ENCODE measurements around the gene CFAP221. TPM values are rescaled to one million over a fixed set of nuclear protein-coding genes. Genes with fewer than 3 reads are reported as not detected.

CFAP221 gene
- total RNA-seq, 2 experiments from 2014 or later = not detected

DNA sequence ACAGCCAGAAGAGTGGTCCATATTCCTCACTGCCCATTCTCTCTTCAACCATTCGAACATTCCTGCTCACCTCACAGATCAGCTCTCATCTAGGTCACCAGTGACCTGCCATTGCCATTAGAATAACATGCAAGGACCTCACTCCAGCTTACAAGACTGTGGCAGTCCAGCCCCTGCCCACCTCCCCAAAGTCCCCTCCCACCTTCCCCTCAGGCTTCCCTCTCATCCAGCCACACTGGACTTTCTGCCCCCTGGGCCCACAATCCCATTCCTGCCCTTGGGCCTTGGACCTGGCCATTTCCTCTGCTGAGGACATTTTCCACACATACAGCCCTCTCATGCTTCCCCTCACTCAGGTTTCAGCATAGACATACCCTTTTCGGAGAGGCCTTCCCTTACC lies 129.5 kb downstream of the CFAP221 start:
- no peak overlapping the region for H3K27ac Mint-ChIP-seq
- H3K9me3 Mint-ChIP-seq (ENCODE audit: low read depth) = no peaks in the 10 kb centered on the region
- H3K27me3 Mint-ChIP-seq = no peaks in the 10 kb centered on the region
- peaks cover 5% of the 10 kb centered on the region for H3K4me1 Mint-ChIP-seq
- no peak overlapping the region for H3K4me3 Mint-ChIP-seq
- H3K36me3 Mint-ChIP-seq = no peaks in the 10 kb centered on the region
- CTCF ChIA-PET = interaction anchor here (0.8 to 1.5 kb wide), 3 partner anchors 10 to 33 kb away, joined by 3 read pairs; no protein-coding TSS in a partner anchor
- DNase-seq = no peak
- no peak for ATAC-seq

DNA sequence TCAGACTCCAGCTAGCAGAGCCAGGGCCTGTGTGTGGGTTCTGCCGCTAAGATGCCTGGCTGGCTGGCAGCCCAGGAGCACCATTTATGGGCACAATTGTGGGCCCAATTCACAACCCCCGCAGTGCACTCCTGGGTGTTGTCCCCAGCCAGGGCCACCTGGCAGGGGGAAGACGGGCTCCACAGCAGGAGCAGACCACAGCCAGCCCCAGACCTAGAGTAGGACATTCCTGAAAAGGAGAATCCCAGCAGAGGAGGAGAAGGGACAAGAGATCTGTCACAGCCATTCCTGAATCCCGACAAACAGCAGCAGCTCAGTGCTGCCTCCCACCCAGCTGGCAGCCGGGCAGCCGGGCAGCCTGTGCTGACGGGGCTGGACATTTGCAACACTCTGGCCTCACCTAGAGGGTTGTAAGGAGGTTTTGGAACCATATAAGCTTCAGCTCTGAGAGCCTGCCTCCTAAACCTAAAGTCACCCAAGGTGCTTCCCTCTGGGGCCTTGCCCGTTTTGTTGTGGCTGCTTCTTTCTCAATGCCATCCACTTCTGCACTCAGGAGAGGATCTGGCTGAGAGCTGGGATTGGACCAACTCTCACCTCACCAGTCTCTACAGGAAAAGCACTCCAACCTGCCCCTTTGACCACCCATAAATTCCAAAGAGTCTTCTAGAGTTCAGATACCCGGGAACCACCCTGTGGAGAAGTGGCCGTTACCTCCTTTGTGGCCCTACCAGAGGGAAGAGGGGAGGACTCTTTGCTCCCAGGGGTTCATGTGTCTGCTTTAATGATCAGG lies 130.7 kb downstream of the CFAP221 start:
- Mint-ChIP-seq H3K27ac (no peak overlapping the region), H3K9me3 (ENCODE audit: low read depth) (no peaks in the 10 kb centered on the region), H3K4me3 (no peak overlapping the region), H3K36me3 (no peaks in the 10 kb centered on the region), H3K27me3 (no peaks in the 10 kb centered on the region), H3K4me1 (peaks cover 10% of the 10 kb centered on the region)
- DNase-seq (no peak), ATAC-seq (no peak)
- CTCF ChIA-PET = interaction anchor here (1.5 kb wide), 1 partner anchor 11 kb away, joined by 3 read pairs; no protein-coding TSS in a partner anchor

DNA sequence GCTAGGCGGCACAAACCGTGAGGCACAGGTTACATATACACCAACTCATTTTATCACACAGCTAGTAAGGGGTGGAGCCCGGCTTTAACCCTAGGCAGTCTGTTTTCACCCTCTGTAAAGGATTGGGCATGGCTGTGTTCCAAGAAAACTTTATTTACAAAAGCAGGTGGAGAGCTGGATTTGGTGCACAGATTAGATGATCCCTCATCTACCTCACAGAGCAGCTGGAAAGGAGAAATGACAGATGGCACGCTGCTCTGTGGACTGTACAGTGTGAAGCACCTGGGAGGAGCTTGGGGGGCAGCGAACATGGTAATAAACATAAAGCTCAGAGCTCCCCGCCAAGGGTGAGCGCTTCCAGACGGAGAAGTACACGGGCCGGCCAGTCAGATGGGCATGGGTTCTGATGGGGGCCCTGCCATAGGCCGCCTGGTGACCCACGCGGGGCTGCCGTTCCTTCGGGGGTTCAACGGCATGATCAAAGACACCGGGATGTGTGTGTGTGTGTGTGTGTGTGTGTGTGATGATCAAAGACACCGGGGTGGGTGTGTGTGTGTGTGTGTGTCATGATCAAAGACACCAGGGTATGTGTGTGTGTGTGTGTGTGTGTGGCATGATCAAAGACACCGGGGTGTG lies 133.9 kb downstream of the CFAP221 start:
- DNase-seq = peak; percentile 40
- Mint-ChIP-seq H3K4me3 (peak overlapping the region; percentile 81), H3K4me1 (peaks cover 17% of the 10 kb centered on the region), H3K27me3 (no peaks in the 10 kb centered on the region), H3K36me3 (peaks cover 4% of the 10 kb centered on the region), H3K27ac (no peak overlapping the region), H3K9me3 (ENCODE audit: low read depth) (no peaks in the 10 kb centered on the region)
- ATAC-seq = no peak
- CTCF ChIA-PET = interaction anchor here (0.7 to 1.7 kb wide), 8 partner anchors 13 to 497 kb away, joined by 3 to 12 read pairs (median 6); partner anchors contain the start of gene PTPN4

- Mint-ChIP-seq H3K27me3 (no peaks in the 10 kb centered on the region), H3K4me3 (peak overlapping the region; percentile 81), H3K36me3 (peaks cover 4% of the 10 kb centered on the region), H3K27ac (peak overlapping the region; percentile 69), H3K4me1 (peaks cover 17% of the 10 kb centered on the region), H3K9me3 (ENCODE audit: low read depth) (no peaks in the 10 kb centered on the region)
- CTCF ChIA-PET = interaction anchor here (0.7 to 1.7 kb wide), 6 partner anchors 15 to 80 kb away, joined by 3 to 6 read pairs (median 3); partner anchors contain the start of gene PTPN4
- ATAC-seq (no peak), DNase-seq (no peak)
These were observed 135.2 kb downstream of the CFAP221 start for GRCh38 chr2:119679526-119679837.

GRCh38 chr2:119679846-119680245 lies 135.6 kb downstream of the CFAP221 start:
- CTCF ChIA-PET = no interaction called here

GRCh38 chr2:119680457-119681202 lies 136.4 kb downstream of the CFAP221 start:
- CTCF ChIA-PET = no interaction called here
- H3K27me3 Mint-ChIP-seq = no peaks in the 10 kb centered on the region
- H3K4me3 Mint-ChIP-seq = peak overlapping the region; percentile 81
- H3K9me3 Mint-ChIP-seq (ENCODE audit: low read depth) = no peaks in the 10 kb centered on the region
- H3K27ac Mint-ChIP-seq = no peak overlapping the region
- peaks cover 17% of the 10 kb centered on the region for H3K4me1 Mint-ChIP-seq
- H3K36me3 Mint-ChIP-seq = peaks cover 4% of the 10 kb centered on the region
- DNase-seq = no peak
- no peak for ATAC-seq

More at GRCh38 chr2:119679846-119680245, 135.6 kb downstream of the CFAP221 start:
- Mint-ChIP-seq H3K4me3 (peak overlapping the region; percentile 81), H3K27ac (peak overlapping the region; percentile 69), H3K9me3 (ENCODE audit: low read depth) (no peaks in the 10 kb centered on the region), H3K4me1 (peaks cover 17% of the 10 kb centered on the region), H3K27me3 (no peaks in the 10 kb centered on the region), H3K36me3 (peaks cover 4% of the 10 kb centered on the region)
- DNase-seq = no peak
- no peak for ATAC-seq

- DNase-seq = no peak
- H3K9me3 Mint-ChIP-seq (ENCODE audit: low read depth) = no peaks in the 10 kb centered on the region
- CTCF ChIA-PET = no interaction called here
- H3K27me3 Mint-ChIP-seq = no peaks in the 10 kb centered on the region
- no peak overlapping the region for H3K4me3 Mint-ChIP-seq
- no peak for ATAC-seq
- H3K4me1 Mint-ChIP-seq = peaks cover 17% of the 10 kb centered on the region
- peaks cover 4% of the 10 kb centered on the region for H3K36me3 Mint-ChIP-seq
- no peak overlapping the region for H3K27ac Mint-ChIP-seq
These were observed 137.1 kb downstream of the CFAP221 start for GRCh38 chr2:119681203-119681867.

- CTCF ChIA-PET = no interaction called here
- Mint-ChIP-seq H3K27me3 (no peaks in the 10 kb centered on the region), H3K4me1 (peaks cover 17% of the 10 kb centered on the region)
These were observed 137.6 kb downstream of the CFAP221 start for GRCh38 chr2:119681868-119682220.

GRCh38 chr2:119682578-119682977 lies 138.3 kb downstream of the CFAP221 start:
- H3K4me1 Mint-ChIP-seq = peaks cover 17% of the 10 kb centered on the region
- DNase-seq (no peak), ATAC-seq (no peak)
- no peaks in the 10 kb centered on the region for H3K27me3 Mint-ChIP-seq
- CTCF ChIA-PET = no interaction called here
- no peak overlapping the region for H3K27ac Mint-ChIP-seq
- H3K4me3 Mint-ChIP-seq = no peak overlapping the region
- H3K36me3 Mint-ChIP-seq = peaks cover 4% of the 10 kb centered on the region
- H3K9me3 Mint-ChIP-seq (ENCODE audit: low read depth) = no peaks in the 10 kb centered on the region

More at GRCh38 chr2:119681868-119682220, 137.6 kb downstream of the CFAP221 start:
- no peak overlapping the region for H3K27ac Mint-ChIP-seq
- no peaks in the 10 kb centered on the region for H3K9me3 Mint-ChIP-seq (ENCODE audit: low read depth)
- no peak overlapping the region for H3K4me3 Mint-ChIP-seq
- DNase-seq (no peak), ATAC-seq (no peak)
- peaks cover 4% of the 10 kb centered on the region for H3K36me3 Mint-ChIP-seq

DNA sequence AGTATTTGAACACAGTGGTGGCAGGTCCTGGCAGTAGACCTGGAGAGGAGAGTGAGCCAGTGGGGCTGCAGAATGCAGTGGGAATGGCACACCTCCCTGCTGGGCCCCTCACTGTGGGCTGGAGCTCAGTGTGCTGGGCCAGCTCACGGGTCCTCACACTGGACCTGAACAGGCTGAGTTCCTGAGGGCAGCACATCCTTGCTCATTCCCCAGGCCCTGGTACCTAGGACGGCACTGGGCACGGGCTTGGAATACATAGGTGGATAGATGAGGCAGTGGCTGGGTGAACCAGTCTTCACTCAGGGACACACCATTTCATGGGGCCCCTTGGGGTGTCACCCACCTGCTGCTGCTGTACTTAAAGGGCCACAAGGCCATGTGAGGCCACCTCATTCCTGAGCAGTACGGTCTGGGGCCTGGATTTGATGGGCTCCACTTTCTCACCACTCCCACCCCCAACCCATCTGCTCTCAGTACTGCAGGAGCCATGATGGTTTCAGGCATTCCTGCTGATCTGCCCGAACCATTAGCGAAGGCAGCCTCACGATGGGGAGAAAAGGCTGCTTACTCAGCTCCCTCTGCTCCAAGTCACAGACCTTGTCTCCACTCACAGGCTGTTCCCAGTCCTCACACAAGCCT lies 138.9 kb downstream of the CFAP221 start:
- DNase-seq = no peak
- no peak for ATAC-seq
- CTCF ChIA-PET = interaction anchor here (1.6 kb wide), 1 partner anchor 19 kb away, joined by 3 read pairs; no protein-coding TSS in a partner anchor

GRCh38 chr2:119683713-119684443 lies 139.6 kb downstream of the CFAP221 start:
- H3K4me3 Mint-ChIP-seq = no peak overlapping the region
- CTCF ChIA-PET = interaction anchor here (1.6 kb wide), 1 partner anchor 18 kb away, joined by 3 read pairs; no protein-coding TSS in a partner anchor
- peaks cover 12% of the 10 kb centered on the region for H3K4me1 Mint-ChIP-seq
- no peak overlapping the region for H3K27ac Mint-ChIP-seq
- no peak for DNase-seq
- H3K9me3 Mint-ChIP-seq (ENCODE audit: low read depth) = no peaks in the 10 kb centered on the region
- H3K27me3 Mint-ChIP-seq = no peaks in the 10 kb centered on the region
- ATAC-seq = no peak
- peaks cover 4% of the 10 kb centered on the region for H3K36me3 Mint-ChIP-seq

More for the DNA sequence above, 138.9 kb downstream of the CFAP221 start:
- Mint-ChIP-seq H3K27me3 (no peaks in the 10 kb centered on the region), H3K4me3 (no peak overlapping the region), H3K9me3 (ENCODE audit: low read depth) (no peaks in the 10 kb centered on the region), H3K36me3 (peaks cover 4% of the 10 kb centered on the region), H3K27ac (no peak overlapping the region), H3K4me1 (peaks cover 14% of the 10 kb centered on the region)

GRCh38 chr2:119684518-119684917 lies 140.3 kb downstream of the CFAP221 start:
- DNase-seq (no peak), ATAC-seq (no peak)
- H3K36me3 Mint-ChIP-seq = peaks cover 4% of the 10 kb centered on the region
- peaks cover 11% of the 10 kb centered on the region for H3K4me1 Mint-ChIP-seq
- H3K27ac Mint-ChIP-seq = no peak overlapping the region
- H3K4me3 Mint-ChIP-seq = no peak overlapping the region
- CTCF ChIA-PET = interaction anchor here (1.6 kb wide), 1 partner anchor 17 kb away, joined by 3 read pairs; no protein-coding TSS in a partner anchor
- H3K27me3 Mint-ChIP-seq = no peaks in the 10 kb centered on the region
- no peaks in the 10 kb centered on the region for H3K9me3 Mint-ChIP-seq (ENCODE audit: low read depth)
